Cardiac muscle cell (in vitro differentiated cells and primary cell): ENCODE data around the gene VAPB. TPM values are rescaled to one million over a fixed set of nuclear protein-coding genes. Genes with fewer than 3 reads are reported as not detected.
A peak's percentile ranks its signal among the peaks of the same experiment; 100 is the strongest.

Experiments used
- DNase-seq, 2 donors: peaks; one replicate each; pipeline versions ENCODE4 v3.0.0 to v3.0.0-alpha.2; 2010 to 2017; ENCODE audit warnings: low read depth in 1 of 2, low spot score in 1 of 2
- H3K27ac ChIP-seq: fragments of 200-600 bp; sonication (generic); 2 replicates; pipeline ENCODE4 v1.5.1; 2016
- H3K27me3 ChIP-seq: fragments of 200-600 bp; sonication (generic); 2 replicates; pipeline ENCODE4 v1.6.0; 2016; ENCODE audit warnings: control low read depth
- H3K36me3 ChIP-seq: fragments of 200-600 bp; sonication (generic); 2 replicates; pipeline ENCODE4 v1.5.1; 2016; ENCODE audit warnings: control low read depth
- H3K4me1 ChIP-seq: fragments of 200-600 bp; sonication (generic); 2 replicates; pipeline ENCODE4 v1.8.1; 2017; ENCODE audit warnings: low read depth, mild to moderate bottlenecking, mixed run types
- H3K4me3 ChIP-seq: fragments of 200-600 bp; sonication (generic); 2 replicates; pipeline ENCODE4 v1.5.1; 2016; ENCODE audit warnings: mild to moderate bottlenecking
- H3K9me3 ChIP-seq: fragments of 200-600 bp; sonication (generic); 2 replicates; pipeline ENCODE4 v1.5.1; 2017; ENCODE audit warnings: low read depth, mild to moderate bottlenecking, control low read depth
- polyA plus RNA-seq: library from polyadenylated mRNA; unstranded; fragments of >200 nt; fragmentation: Nextera tagmentation; extraction: Ambion mirVana; gene quantifications from 2 replicates; pipeline ENCODE4 v1.2.1, GENCODE V29; 2016
- total RNA-seq: library from RNA; depleted of rRNA; stranded (reverse); fragments of >200 nt; gene quantifications from 2 replicates; pipeline ENCODE4 v1.2.3, GENCODE V29; 2016
- TF ChIP-seq, protein P1 (sequence below): IDR thresholded peaks from 2 replicates; pipeline ENCODE4 v1.5.1; 2012; ENCODE audit warnings: low read depth, mild to moderate bottlenecking, low read length

Gene VAPB
- total and polyA plus RNA-seq, 2 experiments from 2014 or later: 9.7 to 55.1 TPM

GRCh38 chr20:58402305-58402704, 13.3 kb downstream of the VAPB start:
- no peak for DNase-seq
- Histone ChIP-seq H3K4me1 (peaks cover 13% of the 10 kb centered on the region), H3K9me3 (no peaks in the 10 kb centered on the region), H3K36me3 (no peaks in the 10 kb centered on the region), H3K27ac (no peak overlapping the region), H3K27me3 (no peaks in the 10 kb centered on the region), H3K4me3 (no peak overlapping the region)
- TF ChIP-seq, protein P1, sequence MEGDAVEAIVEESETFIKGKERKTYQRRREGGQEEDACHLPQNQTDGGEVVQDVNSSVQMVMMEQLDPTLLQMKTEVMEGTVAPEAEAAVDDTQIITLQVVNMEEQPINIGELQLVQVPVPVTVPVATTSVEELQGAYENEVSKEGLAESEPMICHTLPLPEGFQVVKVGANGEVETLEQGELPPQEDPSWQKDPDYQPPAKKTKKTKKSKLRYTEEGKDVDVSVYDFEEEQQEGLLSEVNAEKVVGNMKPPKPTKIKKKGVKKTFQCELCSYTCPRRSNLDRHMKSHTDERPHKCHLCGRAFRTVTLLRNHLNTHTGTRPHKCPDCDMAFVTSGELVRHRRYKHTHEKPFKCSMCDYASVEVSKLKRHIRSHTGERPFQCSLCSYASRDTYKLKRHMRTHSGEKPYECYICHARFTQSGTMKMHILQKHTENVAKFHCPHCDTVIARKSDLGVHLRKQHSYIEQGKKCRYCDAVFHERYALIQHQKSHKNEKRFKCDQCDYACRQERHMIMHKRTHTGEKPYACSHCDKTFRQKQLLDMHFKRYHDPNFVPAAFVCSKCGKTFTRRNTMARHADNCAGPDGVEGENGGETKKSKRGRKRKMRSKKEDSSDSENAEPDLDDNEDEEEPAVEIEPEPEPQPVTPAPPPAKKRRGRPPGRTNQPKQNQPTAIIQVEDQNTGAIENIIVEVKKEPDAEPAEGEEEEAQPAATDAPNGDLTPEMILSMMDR: no peak

- Histone ChIP-seq H3K4me3 (no peak overlapping the region), H3K4me1 (peaks cover 13% of the 10 kb centered on the region), H3K36me3 (no peaks in the 10 kb centered on the region), H3K9me3 (no peaks in the 10 kb centered on the region), H3K27me3 (no peaks in the 10 kb centered on the region), H3K27ac (no peak overlapping the region)
- no peak for DNase-seq
- TF ChIP-seq, protein P1: no peak
These were observed 13.8 kb downstream of the VAPB start for GRCh38 chr20:58402827-58403226.

- Histone ChIP-seq H3K36me3 (no peaks in the 10 kb centered on the region), H3K9me3 (no peaks in the 10 kb centered on the region), H3K27me3 (no peaks in the 10 kb centered on the region), H3K4me1 (peaks cover 13% of the 10 kb centered on the region), H3K27ac (no peak overlapping the region), H3K4me3 (no peak overlapping the region)
- TF ChIP-seq, protein P1: no peak
- no peak for DNase-seq
These were observed 14.2 kb downstream of the VAPB start for GRCh38 chr20:58403272-58403671.

DNA sequence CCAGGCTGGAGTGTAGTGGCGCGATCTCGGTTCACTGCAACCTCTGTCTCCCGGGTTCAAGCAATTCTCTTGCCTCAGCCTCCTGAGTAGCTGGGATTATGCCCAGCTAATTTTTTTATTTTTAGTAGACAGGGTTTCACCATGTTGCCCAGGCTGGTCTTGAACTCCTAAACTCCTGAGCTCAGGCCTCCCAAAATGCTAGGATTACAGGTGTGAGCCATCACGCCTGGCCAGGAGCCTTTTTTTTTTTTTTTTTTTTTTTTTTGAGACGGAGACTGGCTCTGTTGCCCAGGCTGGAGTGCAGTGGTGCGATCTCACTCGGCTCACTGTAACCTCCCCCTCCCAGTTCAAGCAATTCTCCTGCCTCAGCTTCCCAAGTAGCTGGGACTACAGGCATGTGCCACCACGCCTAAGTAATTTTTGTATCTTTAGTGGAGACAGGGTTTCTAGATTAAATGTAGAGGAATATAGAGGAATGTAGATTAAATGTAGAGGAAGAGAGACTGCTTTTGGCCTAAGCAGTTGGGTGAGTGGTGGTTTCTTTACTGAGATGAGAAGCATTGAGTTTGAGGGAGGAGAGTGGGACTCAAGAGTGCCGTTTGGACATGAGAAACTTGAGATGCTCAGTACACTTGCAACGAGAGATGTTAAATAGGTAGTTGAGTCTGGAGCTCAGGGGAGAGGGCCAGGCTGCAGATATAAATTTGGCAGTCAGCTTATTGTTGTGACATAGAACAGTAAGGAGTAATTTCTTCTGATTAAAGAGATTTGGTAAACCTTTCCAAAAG, 16.7 kb downstream of the VAPB start:
- DNase-seq: peak in 1 of 2 donors; percentile 24
- Histone ChIP-seq H3K36me3 (no peaks in the 10 kb centered on the region), H3K4me1 (peaks cover 13% of the 10 kb centered on the region), H3K27me3 (no peaks in the 10 kb centered on the region), H3K27ac (peak overlapping the region; percentile 47), H3K9me3 (no peaks in the 10 kb centered on the region), H3K4me3 (no peak overlapping the region)
- TF ChIP-seq, protein P1: no peak

DNA sequence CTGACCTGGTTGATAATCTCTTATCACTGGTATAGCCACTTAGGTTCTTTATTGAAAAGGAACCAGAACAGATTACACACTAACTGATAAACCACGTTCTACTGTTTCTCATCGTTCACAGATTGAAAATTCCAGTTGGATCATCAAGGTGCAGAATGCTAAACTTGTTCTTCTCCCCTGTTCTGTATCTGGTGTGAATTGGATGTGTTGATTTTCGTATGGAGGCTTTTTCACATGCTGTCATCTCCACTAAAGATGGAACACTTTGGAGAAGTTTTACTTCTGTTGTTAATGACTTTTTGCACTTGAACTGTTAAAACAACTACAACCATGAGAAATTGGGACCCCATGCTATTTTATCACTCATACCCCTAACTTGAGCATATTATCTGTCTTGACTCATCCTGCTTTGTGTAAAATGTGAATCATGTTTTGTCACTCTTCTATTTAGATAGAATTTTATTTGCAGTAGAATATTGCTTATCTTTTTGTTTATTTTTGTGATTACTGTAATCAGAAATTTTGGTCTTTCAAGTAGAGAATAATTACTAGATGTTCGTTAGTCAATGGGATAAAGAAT, 17.5 kb downstream of the VAPB start:
- no peak for DNase-seq
- TF ChIP-seq, protein P1: no peak
- no peaks in the 10 kb centered on the region for H3K36me3 ChIP-seq
- H3K4me3 ChIP-seq: no peak overlapping the region
- peaks cover 13% of the 10 kb centered on the region for H3K4me1 ChIP-seq
- H3K27ac ChIP-seq: peak overlapping the region; percentile 47
- H3K27me3 ChIP-seq: no peaks in the 10 kb centered on the region
- no peaks in the 10 kb centered on the region for H3K9me3 ChIP-seq
